Caco-2 (cell line): Measurements from ENCODE around the gene IGDCC3. TPM values are rescaled to one million over a fixed set of nuclear protein-coding genes. Genes with fewer than 3 reads are reported as not detected.

ENCODE experiments used
- BruUV-seq: library from RNA; stranded (reverse); fragments of 400-500 nt; replicated peaks from 2 replicates; lab custom pipeline; 2021; lab: Mats Ljungman, UMichigan
- CTCF ChIA-PET: fragments of 300-600 bp; sonication (Branson Sonifier 250); formaldehyde crosslinking; loops from one replicate; lab custom pipeline; 2022; ENCODE audit warnings: antibody characterized with exemption; lab: Charles Lee
- POLR2A ChIA-PET: fragments of 300-600 bp; sonication (Branson Sonifier 250); formaldehyde crosslinking; loops from one replicate; lab custom pipeline; 2022; ENCODE audit warnings: antibody characterized with exemption; lab: Charles Lee
- DNase-seq, 2 experiments: peaks; one replicate each; pipeline versions ENCODE4 v3.0.0 to v3.0.0-alpha.2; 2020 to 2022
- H3K27me3 ChIP-seq: replicated peaks from 2 replicates; pipeline ENCODE4 v1.6.0; 2011; ENCODE audit warnings: low read length; ENCODE audit not compliant: control insufficient read depth, insufficient read depth
- H3K36me3 ChIP-seq: 2 replicates; pipeline ENCODE4 v1.5.1; 2011; ENCODE audit warnings: low read length; ENCODE audit not compliant: control insufficient read depth, insufficient read depth
- H3K4me1 ChIP-seq: fragments of 250-450 bp; sonication (Bioruptor Pico); 2 replicates; pipeline ENCODE4 v1.5.1; 2020; ENCODE audit warnings: mild to moderate bottlenecking
- H3K4me3 ChIP-seq: 2 replicates; pipeline ENCODE4 v1.5.1; 2011; ENCODE audit warnings: low read depth, mild to moderate bottlenecking, control low read depth, low read length
- H3K9me3 ChIP-seq: fragments of 250-450 bp; sonication (Bioruptor Pico); 2 replicates; pipeline ENCODE4 v1.5.1; 2020; ENCODE audit warnings: mild to moderate bottlenecking, moderate library complexity
- H3K27ac Mint-ChIP-seq: one replicate; pipeline ENCODE4 v1.8.0; 2022; ENCODE audit warnings: mixed read lengths; ENCODE audit not compliant: unreplicated experiment
- H3K27me3 Mint-ChIP-seq: one replicate; pipeline ENCODE4 v1.8.0; 2022; ENCODE audit warnings: mixed read lengths; ENCODE audit not compliant: insufficient read depth, unreplicated experiment
- H3K36me3 Mint-ChIP-seq: one replicate; pipeline ENCODE4 v1.8.0; 2022; ENCODE audit warnings: mild to moderate bottlenecking, mixed read lengths; ENCODE audit not compliant: insufficient read depth, unreplicated experiment
- H3K4me1 Mint-ChIP-seq: one replicate; pipeline ENCODE4 v1.8.0; 2022; ENCODE audit warnings: low read depth, mixed read lengths; ENCODE audit not compliant: unreplicated experiment
- H3K4me3 Mint-ChIP-seq: one replicate; pipeline ENCODE4 v1.8.0; 2022; ENCODE audit warnings: mild to moderate bottlenecking, moderate library complexity, mixed read lengths; ENCODE audit not compliant: unreplicated experiment
- H3K9me3 Mint-ChIP-seq: one replicate; pipeline ENCODE4 v1.8.0; 2022; ENCODE audit warnings: mixed read lengths; ENCODE audit not compliant: unreplicated experiment
- CTCF ChIP-seq, 2 experiments: fragments of 200-600 bp in 1 of 2; IDR thresholded peaks; 1 replicate in 1 of 2; 2 replicates in 1 of 2; pipeline versions ENCODE4 v1.5.1 to v1.8.0; 2011 to 2022; ENCODE audit warnings: antibody characterized with exemption in 1 of 2, control low read depth in 1 of 2, inconsistent platforms in 1 of 2, low read depth in 1 of 2, low read length in 1 of 2, mild to moderate bottlenecking in 1 of 2, moderate library complexity in 1 of 2; ENCODE audit not compliant: insufficient read depth in 1 of 2, severe bottlenecking in 1 of 2, unreplicated experiment in 1 of 2
- intact Hi-C: fragments of 100-400 bp; cut with micrococcal nuclease; formaldehyde crosslinking; loops from one replicate; pipeline ENCODE4 v1.10.0; 2022; ENCODE audit not compliant: unreplicated experiment
- total RNA-seq: library from RNA; stranded (reverse); gene quantifications from 2 replicates; pipeline ENCODE4 v1.2.3, GENCODE V29; 2022

The IGDCC3 gene
- total RNA-seq, 1 experiment from 2014 or later = 51.2 TPM

- DNase-seq = peak; percentile 51 to 58
- BruUV-seq = no TSS peak
- Mint-ChIP-seq H3K27ac (peak overlapping the region; percentile 36), H3K36me3 (peaks cover 14% of the 10 kb centered on the region), H3K4me3 (peak overlapping the region; percentile 46), H3K9me3 (no peaks in the 10 kb centered on the region), H3K4me1 (peaks cover 33% of the 10 kb centered on the region), H3K27me3 (no peaks in the 10 kb centered on the region)
- peaks cover 32% of the 10 kb centered on the region for H3K4me1 ChIP-seq
- no peaks in the 10 kb centered on the region for H3K36me3 ChIP-seq
- no peaks in the 10 kb centered on the region for H3K9me3 ChIP-seq
- H3K4me3 ChIP-seq = no peak overlapping the region
- CTCF ChIA-PET = interaction anchor here (0.7 to 1.3 kb wide), 3 partner anchors 11 to 103 kb away, joined by 3 to 7 read pairs (median 5); no protein-coding TSS in a partner anchor
- no peaks in the 10 kb centered on the region for H3K27me3 ChIP-seq
- TF ChIP-seq CTCF (IDR thresholded peaks at IDR 0.05; ENCODE audit: insufficient read depth in 1 of 2, low read depth in 1 of 2, low read length in 1 of 2, severe bottlenecking in 1 of 2, unreplicated experiment in 1 of 2) = no peak
- intact Hi-C loops = no loop called here
- POLR2A ChIA-PET = interaction anchor here (0.6 to 0.8 kb wide), 2 partner anchors 15 to 151 kb away, joined by 3 to 6 read pairs; partner anchors contain the start of gene RNU5B-1
Measured at GRCh38 chr15:65289261-65289854, 88.4 kb downstream of the IGDCC3 start.

- H3K4me3 ChIP-seq = no peak overlapping the region
- POLR2A ChIA-PET = interaction anchor here (2.2 kb wide), 1 partner anchor 17 kb away, joined by 14 read pairs; the partner anchor contains the start of gene RNU5B-1
- H3K27me3 ChIP-seq = no peaks in the 10 kb centered on the region
- DNase-seq = no peak
- Mint-ChIP-seq H3K36me3 (peaks cover 14% of the 10 kb centered on the region), H3K4me1 (peaks cover 31% of the 10 kb centered on the region), H3K4me3 (peak overlapping the region; percentile 86), H3K27me3 (no peaks in the 10 kb centered on the region), H3K27ac (peak overlapping the region; percentile 69), H3K9me3 (no peaks in the 10 kb centered on the region)
- peaks cover 32% of the 10 kb centered on the region for H3K4me1 ChIP-seq
- CTCF ChIA-PET = interaction anchor here (2.0 to 2.5 kb wide), 3 partner anchors 9 to 16 kb away, joined by 5 to 17 read pairs (median 7); no protein-coding TSS in a partner anchor
- no peak for TF ChIP-seq CTCF (IDR thresholded peaks at IDR 0.05; ENCODE audit: insufficient read depth in 1 of 2, low read depth in 1 of 2, low read length in 1 of 2, severe bottlenecking in 1 of 2, unreplicated experiment in 1 of 2)
- no TSS peak for BruUV-seq
- intact Hi-C loops = no loop called here
- no peaks in the 10 kb centered on the region for H3K36me3 ChIP-seq
- H3K9me3 ChIP-seq = no peaks in the 10 kb centered on the region
Measured at GRCh38 chr15:65287520-65287855, 90.3 kb downstream of the IGDCC3 start.

GRCh38 chr15:65286704-65287519 lies 90.9 kb downstream of the IGDCC3 start, which contains the start of gene PARP16:
TSS of gene PARP16 (minus strand) at chr15:65286883. CDS start at chr15:65286426, 457 bp downstream.
- H3K36me3 Mint-ChIP-seq = peaks cover 14% of the 10 kb centered on the region
- H3K9me3 Mint-ChIP-seq = no peaks in the 10 kb centered on the region
- H3K4me1 Mint-ChIP-seq = peaks cover 31% of the 10 kb centered on the region
- no peaks in the 10 kb centered on the region for H3K27me3 ChIP-seq
- no peaks in the 10 kb centered on the region for H3K36me3 ChIP-seq
- no peaks in the 10 kb centered on the region for H3K9me3 ChIP-seq
- intact Hi-C loops = loop anchor here (1.0 kb wide), 1 partner anchor 9 kb away; no protein-coding TSS in a partner anchor
- CTCF ChIA-PET = interaction anchor here (0.6 to 2.5 kb wide), 10 partner anchors 8 to 546 kb away, joined by 3 to 17 read pairs (median 6); partner anchors contain the start of genes CLPX and RNU5B-1
- TSS peak; percentile 69 for BruUV-seq
- no peaks in the 10 kb centered on the region for H3K27me3 Mint-ChIP-seq
- peak within 1 kb of the TSS; percentile 70 for H3K27ac Mint-ChIP-seq
- POLR2A ChIA-PET = interaction anchor here (0.6 to 2.2 kb wide), 9 partner anchors 11 to 483 kb away, joined by 3 to 14 read pairs (median 9); partner anchors contain the start of genes CLPX and RNU5B-1
- peak; percentile 92 to 93 for DNase-seq
- peak within 1 kb of the TSS; percentile 86 for H3K4me3 Mint-ChIP-seq
- H3K4me1 ChIP-seq = peaks cover 32% of the 10 kb centered on the region
- TF ChIP-seq CTCF (IDR thresholded peaks at IDR 0.05; ENCODE audit: insufficient read depth in 1 of 2, low read depth in 1 of 2, low read length in 1 of 2, severe bottlenecking in 1 of 2, unreplicated experiment in 1 of 2) = peak in 1 of 2 experiments; percentile 31
- peak within 1 kb of the TSS; percentile 61 for H3K4me3 ChIP-seq
